SK-N-SH (cell line): ENCODE results near the gene CACNG7.

Source experiments
- CTCF ChIP-seq: fragments of 200-600 bp; sonication (generic); IDR thresholded peaks from 2 replicates; pipeline ENCODE4 v1.6.1; 2017; ENCODE audit warnings: antibody characterized with exemption, mild to moderate bottlenecking, moderate library complexity
- EP300 ChIP-seq, 2 experiments: IDR thresholded peaks; 2 replicates each; pipeline versions ENCODE4 v1.4.0 to v1.6.1; 2012; ENCODE audit warnings: borderline replicate concordance in 1 of 2, low read depth in 1 of 2, low read length in 1 of 2
- SIN3A ChIP-seq: IDR thresholded peaks from 2 replicates; pipeline ENCODE4 v1.6.1; 2012; ENCODE audit warnings: low read depth, mild to moderate bottlenecking, low read length, moderate library complexity, borderline replicate concordance
- USF2 ChIP-seq: fragments of 150-350 bp; IDR thresholded peaks from 2 replicates; pipeline ENCODE4 v1.6.1; 2017; ENCODE audit warnings: antibody characterized with exemption, low read length, low read depth, borderline replicate concordance
- YY1 ChIP-seq: IDR thresholded peaks from 2 replicates; pipeline ENCODE4 v1.4.0; 2012; ENCODE audit warnings: low read depth, mild to moderate bottlenecking

GRCh38 chr19:53874606-53874990 lies 34.5 kb upstream of the CACNG7 start:
- TF ChIP-seq YY1, result no peak
- no peak for TF ChIP-seq CTCF
- no peak for TF ChIP-seq EP300 (IDR thresholded peaks at IDR 0.05; ENCODE audit: borderline replicate concordance in 1 of 2, low read depth in 1 of 2, low read length in 1 of 2)
- no peak for TF ChIP-seq USF2
- no peak for TF ChIP-seq SIN3A
